Prostate gland (tissue), 2 donors: ENCODE data around the gene SFXN3.

Experiments used
- POLR2A ChIP-seq: fragments of 450-650 bp; IDR thresholded peaks from one replicate; pipeline ENCODE4 v1.6.1; 2016; ENCODE audit warnings: antibody characterized with exemption, mild to moderate bottlenecking
- TF ChIP-seq, protein P1 (sequence below), 4 experiments: fragments of 200-600 bp in 2 of 4; fragments of 450-650 bp in 2 of 4; sonication (generic) in 2 of 4; IDR thresholded peaks; 1 replicate in 3 of 4; 2 replicates in 1 of 4; pipeline ENCODE4 v1.5.1; 2016 to 2019; ENCODE audit warnings: antibody characterized with exemption in 4 of 4, mild to moderate bottlenecking in 2 of 4, moderate library complexity in 2 of 4

DNA sequence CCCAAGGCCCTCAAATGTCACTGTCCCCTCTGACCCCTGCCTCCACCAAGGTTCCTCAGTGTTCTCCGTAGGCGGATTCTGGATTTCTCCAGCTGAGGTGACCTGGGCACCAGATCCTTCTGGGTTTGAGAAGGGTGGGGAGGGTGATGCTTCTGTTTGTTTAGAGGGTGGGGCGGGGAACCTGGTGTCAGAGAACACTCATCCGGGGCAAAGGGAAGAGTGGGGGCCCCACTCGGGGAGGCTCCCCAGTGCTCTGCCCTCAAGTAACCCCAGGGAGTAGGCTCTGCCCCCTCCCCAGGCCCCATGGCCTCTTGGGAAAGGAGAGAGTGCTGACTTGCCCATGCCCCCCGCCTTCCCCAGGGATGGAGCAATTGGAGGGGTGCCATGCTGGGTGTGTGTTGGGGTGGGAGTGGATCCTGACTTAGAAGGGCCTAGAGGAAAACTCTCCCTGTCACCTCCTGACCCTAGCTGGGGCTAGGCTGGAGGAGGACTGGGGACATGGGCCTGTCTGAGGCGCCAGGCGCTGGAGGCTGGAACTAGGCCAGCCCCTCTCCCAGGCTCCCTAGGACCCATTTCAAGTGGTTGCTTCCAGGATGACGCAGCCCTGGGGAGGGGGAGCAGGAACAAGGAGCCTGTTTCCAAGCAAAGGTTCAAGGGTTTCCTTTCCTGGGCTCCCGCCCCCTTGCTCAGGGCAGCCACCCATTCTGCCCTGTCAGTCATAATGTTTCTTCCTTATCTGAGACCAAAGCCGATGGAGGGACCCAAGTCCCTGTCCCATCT is 58.7 kb downstream of the SFXN3 start:
- TF ChIP-seq POLR2A, result no peak
- TF ChIP-seq, protein P1, sequence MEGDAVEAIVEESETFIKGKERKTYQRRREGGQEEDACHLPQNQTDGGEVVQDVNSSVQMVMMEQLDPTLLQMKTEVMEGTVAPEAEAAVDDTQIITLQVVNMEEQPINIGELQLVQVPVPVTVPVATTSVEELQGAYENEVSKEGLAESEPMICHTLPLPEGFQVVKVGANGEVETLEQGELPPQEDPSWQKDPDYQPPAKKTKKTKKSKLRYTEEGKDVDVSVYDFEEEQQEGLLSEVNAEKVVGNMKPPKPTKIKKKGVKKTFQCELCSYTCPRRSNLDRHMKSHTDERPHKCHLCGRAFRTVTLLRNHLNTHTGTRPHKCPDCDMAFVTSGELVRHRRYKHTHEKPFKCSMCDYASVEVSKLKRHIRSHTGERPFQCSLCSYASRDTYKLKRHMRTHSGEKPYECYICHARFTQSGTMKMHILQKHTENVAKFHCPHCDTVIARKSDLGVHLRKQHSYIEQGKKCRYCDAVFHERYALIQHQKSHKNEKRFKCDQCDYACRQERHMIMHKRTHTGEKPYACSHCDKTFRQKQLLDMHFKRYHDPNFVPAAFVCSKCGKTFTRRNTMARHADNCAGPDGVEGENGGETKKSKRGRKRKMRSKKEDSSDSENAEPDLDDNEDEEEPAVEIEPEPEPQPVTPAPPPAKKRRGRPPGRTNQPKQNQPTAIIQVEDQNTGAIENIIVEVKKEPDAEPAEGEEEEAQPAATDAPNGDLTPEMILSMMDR (IDR thresholded peaks at IDR 0.05), result no peak
